ENCODE measurements around the gene NR1I3. TPM values are rescaled to one million over a fixed set of nuclear protein-coding genes. Genes with fewer than 3 reads are reported as not detected.

NR1I3 gene
- total RNA-seq, 6 donors from 2014 or later, result not detected

GRCh38 chr1:161182214-161182613 lies 55.8 kb downstream of the NR1I3 start:
- no peak for TF ChIP-seq EP300 (IDR thresholded peaks at IDR 0.05)
- no peak for TF ChIP-seq POLR2A (IDR thresholded peaks at IDR 0.05)
- no peak for TF ChIP-seq POLR2AphosphoS5 (IDR thresholded peaks at IDR 0.05)
- TF ChIP-seq CTCF (IDR thresholded peaks at IDR 0.05), result no peak
- no peaks in the 10 kb centered on the region for H3K27me3 ChIP-seq
- DNase-seq, result no peak
- H3K4me3 ChIP-seq, result no peak overlapping the region
- peak overlapping the region in 3 of 4 donors; percentile 43 to 68 (median 60) for H3K27ac ChIP-seq
- H3K4me1 ChIP-seq, result peaks cover 37 to 42% (median 39%) of the 10 kb centered on the region in 4 donors
- ATAC-seq (ENCODE audit: low FRiP score in 2 of 2), result no peak
- no peaks in the 10 kb centered on the region for H3K36me3 ChIP-seq
- WGBS, 2 donors, result 84 to 100% methylated on average over 1 of the region's 1 CpG
- no peaks in the 10 kb centered on the region for H3K9me3 ChIP-seq

GRCh38 chr1:161180639-161181038 lies 57.4 kb downstream of the NR1I3 start:
- H3K27me3 ChIP-seq, result no peaks in the 10 kb centered on the region
- H3K36me3 ChIP-seq, result peaks cover 0 to 4% (median under 1%) of the 10 kb centered on the region in 4 donors
- H3K4me1 ChIP-seq, result peaks cover 34 to 43% (median 36%) of the 10 kb centered on the region in 4 donors
- TF ChIP-seq EP300 (IDR thresholded peaks at IDR 0.05), result no peak
- TF ChIP-seq CTCF (IDR thresholded peaks at IDR 0.05), result peak in 1 of 6 experiments; percentile 22
- TF ChIP-seq POLR2AphosphoS5 (IDR thresholded peaks at IDR 0.05), result no peak
- no peak for TF ChIP-seq POLR2A (IDR thresholded peaks at IDR 0.05)
- no peak overlapping the region for H3K4me3 ChIP-seq
- DNase-seq (no peak), ATAC-seq (ENCODE audit: low FRiP score in 2 of 2) (no peak)
- no peak overlapping the region for H3K27ac ChIP-seq
- H3K9me3 ChIP-seq, result no peaks in the 10 kb centered on the region
- WGBS, 2 donors, result 67 to 71% methylated on average over 1 of the region's 1 CpG

GRCh38 chr1:161179698-161180097 lies 58.3 kb downstream of the NR1I3 start:
- DNase-seq, result no peak
- ATAC-seq (ENCODE audit: low FRiP score in 2 of 2), result no peak
- H3K4me3 ChIP-seq, result no peak overlapping the region
- H3K27me3 ChIP-seq, result no peaks in the 10 kb centered on the region
- H3K4me1 ChIP-seq, result peaks cover 25 to 36% (median 29%) of the 10 kb centered on the region in 4 donors
- H3K36me3 ChIP-seq, result peaks cover 0 to 14% (median 7%) of the 10 kb centered on the region in 4 donors
- H3K9me3 ChIP-seq, result no peaks in the 10 kb centered on the region
- 77 to 92% methylated on average over 3 of the region's 3 CpGs for WGBS, 2 donors
- TF ChIP-seq CTCF (IDR thresholded peaks at IDR 0.05), result no peak
- no peak for TF ChIP-seq POLR2AphosphoS5 (IDR thresholded peaks at IDR 0.05)
- TF ChIP-seq EP300 (IDR thresholded peaks at IDR 0.05), result no peak
- TF ChIP-seq POLR2A (IDR thresholded peaks at IDR 0.05), result no peak
- H3K27ac ChIP-seq, result no peak overlapping the region

Other genes starting within 250 kb of the NR1I3 start
- 100 to 1,000 TPM in 5 of 6 donors, 10 to 100 TPM in 1; 99.0 to 209 (median 172) TPM for gene F11R, start 217.1 kb downstream of the NR1I3 start, total RNA-seq
- 100 to 1,000 TPM in 4 of 6 donors, 10 to 100 TPM in 2; 56.2 to 170 (median 113) TPM for gene TSTD1, start 199.2 kb downstream of the NR1I3 start, total RNA-seq
- gene USF1, start 192.2 kb downstream of the NR1I3 start, total RNA-seq, result 100 to 1,000 TPM in 1 of 6 donors, 10 to 100 TPM in 5; 78.2 to 151 (median 84.2) TPM
- gene ARHGAP30, start 168.3 kb downstream of the NR1I3 start, total RNA-seq, result 10 to 100 TPM; 26.8 to 69.9 (median 51.2) TPM
- gene NECTIN4, start 148.6 kb downstream of the NR1I3 start, total RNA-seq, result 10 to 100 TPM in 4 of 6 donors, 1 to 10 TPM in 2; 5.2 to 19.9 (median 12.1) TPM
- 10 to 100 TPM in 1 of 6 donors, 1 to 10 TPM in 4, not detected in 1; 6.5 to 12.3 (median 7.4) TPM for gene KLHDC9, start 139.8 kb downstream of the NR1I3 start, total RNA-seq
- 10 to 100 TPM; 17.8 to 55.9 (median 41.4) TPM for gene PFDN2, start 120.2 kb downstream of the NR1I3 start, total RNA-seq
- gene NIT1, start 120.1 kb downstream of the NR1I3 start, total RNA-seq, result 10 to 100 TPM; 21.2 to 62.9 (median 40.7) TPM
- 10 to 100 TPM; 26.7 to 45.1 (median 35.1) TPM for gene DEDD, start 105.5 kb downstream of the NR1I3 start, total RNA-seq
- 10 to 100 TPM; 32.5 to 95.6 (median 75.6) TPM for gene UFC1, start 84.2 kb downstream of the NR1I3 start, total RNA-seq
- 10 to 100 TPM; 14.1 to 48.2 (median 21.8) TPM for gene USP21, start 78.7 kb downstream of the NR1I3 start, total RNA-seq
- gene PPOX, start 71.8 kb downstream of the NR1I3 start, total RNA-seq, result 10 to 100 TPM; 19.5 to 48.2 (median 26.6) TPM
- gene B4GALT3, start 60.7 kb downstream of the NR1I3 start, total RNA-seq, result 10 to 100 TPM; 12.3 to 37.1 (median 27.2) TPM
- 10 to 100 TPM in 1 of 6 donors, 1 to 10 TPM in 4, under 1 TPM in 1; 0.91 to 18.6 (median 3.0) TPM for gene ADAMTS4, start 39.1 kb downstream of the NR1I3 start, total RNA-seq
- gene NDUFS2, start 35.8 kb downstream of the NR1I3 start, total RNA-seq, result 100 to 1,000 TPM in 2 of 6 donors, 10 to 100 TPM in 4; 65.7 to 194 (median 84.4) TPM
- gene FCER1G, start 22.9 kb downstream of the NR1I3 start, total RNA-seq, result 100 to 1,000 TPM in 5 of 6 donors, 10 to 100 TPM in 1; 75.4 to 233 (median 176) TPM
- gene APOA2, start 14.6 kb downstream of the NR1I3 start, total RNA-seq, result 1 to 10 TPM in 2 of 6 donors, not detected in 4; 2.5 to 3.7 TPM
- 10 to 100 TPM in 3 of 6 donors, 1 to 10 TPM in 3; 3.1 to 14.4 (median 9.9) TPM for gene TOMM40L, start 12.1 kb downstream of the NR1I3 start, total RNA-seq
- 1 to 10 TPM; 1.0 to 8.1 (median 5.0) TPM for gene PCP4L1, start 20.5 kb upstream of the NR1I3 start, total RNA-seq
- 1 to 10 TPM; 1.5 to 6.9 (median 4.0) TPM for gene MPZ, start 71.8 kb upstream of the NR1I3 start, total RNA-seq
- 100 to 1,000 TPM in 2 of 6 donors, 10 to 100 TPM in 4; 17.7 to 159 (median 66.7) TPM for gene SDHC, start 76.2 kb upstream of the NR1I3 start, total RNA-seq
- gene CFAP126, start 129.7 kb upstream of the NR1I3 start, total RNA-seq, result 1 to 10 TPM in 4 of 6 donors, under 1 TPM in 1, not detected in 1; 0.37 to 9.5 (median 4.0) TPM

All from upper lobe of left lung (tissue), 6 donors.